EH (cell line): ENCODE results near the gene WASHC3.
"Not testable (repeated sequence)": the region's sequence is repeated elsewhere in the genome, so short reads cannot be mapped to it uniquely, and the experiment has no call there.

ENCODE experiments used
- DNase-seq: peaks from one replicate; pipeline ENCODE4 v3.0.0-alpha.2; 2015; ENCODE audit warnings: low read depth

The WASHC3 gene, protein sequence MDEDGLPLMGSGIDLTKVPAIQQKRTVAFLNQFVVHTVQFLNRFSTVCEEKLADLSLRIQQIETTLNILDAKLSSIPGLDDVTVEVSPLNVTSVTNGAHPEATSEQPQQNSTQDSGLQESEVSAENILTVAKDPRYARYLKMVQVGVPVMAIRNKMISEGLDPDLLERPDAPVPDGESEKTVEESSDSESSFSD

DNA sequence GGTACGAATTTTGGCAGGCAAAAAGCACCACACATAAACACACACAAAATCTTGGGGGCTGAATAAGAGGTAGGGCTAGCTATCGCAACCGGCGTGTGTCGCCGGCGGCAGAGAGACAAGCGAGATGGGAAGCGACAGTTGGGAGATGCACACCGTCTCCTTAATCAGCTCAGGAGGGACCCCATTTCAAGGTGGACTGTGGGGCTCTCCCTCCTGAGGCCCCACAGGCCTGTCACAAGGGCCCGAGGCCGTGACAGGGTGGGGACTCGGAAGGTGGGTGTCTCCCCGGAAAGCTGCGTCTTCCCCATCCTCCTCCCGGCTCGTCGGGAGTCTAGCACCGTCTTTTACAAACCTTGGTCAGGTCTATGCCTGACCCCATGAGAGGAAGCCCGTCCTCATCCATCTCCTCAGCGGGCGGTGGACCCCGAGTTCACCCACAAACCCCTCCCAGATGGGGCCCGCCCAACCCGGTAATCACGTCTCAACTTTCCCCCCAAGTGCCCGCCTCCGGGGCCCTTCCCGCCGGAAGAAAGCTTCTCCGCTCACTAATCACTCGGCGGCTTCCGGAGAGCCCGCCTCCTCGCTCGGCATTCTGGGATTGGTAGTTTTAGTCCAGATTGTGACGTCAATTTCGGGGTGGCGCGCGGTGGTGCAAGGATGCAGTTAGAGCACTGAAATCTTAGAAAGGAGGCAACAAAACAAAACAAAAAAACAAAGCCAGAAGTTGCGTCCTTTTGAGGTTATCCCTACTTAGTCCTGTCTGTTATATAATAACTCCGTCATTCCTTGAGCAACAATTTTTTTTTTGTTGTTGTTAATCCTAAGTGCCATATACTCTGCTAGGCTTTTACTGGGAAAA is at the start of gene WASHC3:
WASHC3 (minus strand) TSS at position 432 of the 859 bp plus-strand sequence; CDS start at position 403, 29 bp downstream.
- DNase-seq = peak; percentile 93

GRCh38 chr12:102110782-102111181 is 49.0 kb upstream of the WASHC3 start:
- no peak for DNase-seq

GRCh38 chr12:102107970-102108369 is 46.2 kb upstream of the WASHC3 start:
- DNase-seq = no peak

GRCh38 chr12:102106905-102107304 is 45.1 kb upstream of the WASHC3 start:
- DNase-seq = no peak

DNA sequence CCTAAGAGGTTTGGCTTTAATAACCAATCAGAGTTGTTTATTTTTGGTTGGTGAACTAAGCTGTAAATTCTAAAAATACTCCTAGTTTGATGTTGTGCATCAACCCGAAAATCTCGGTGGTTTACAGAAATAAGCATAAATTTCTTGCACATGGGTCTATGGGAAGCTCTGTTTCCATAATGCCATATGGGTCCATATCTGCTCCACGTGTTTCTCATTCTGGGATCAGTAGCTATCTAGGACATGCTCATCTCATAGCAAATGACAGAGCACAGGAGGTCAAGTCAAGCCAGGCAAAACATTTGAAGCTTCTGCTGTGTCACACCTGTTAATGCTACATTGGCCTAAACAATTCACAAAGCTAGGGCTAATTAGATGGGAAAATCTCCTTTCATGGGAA is 35.1 kb upstream of the WASHC3 start:
- DNase-seq = no peak

DNA sequence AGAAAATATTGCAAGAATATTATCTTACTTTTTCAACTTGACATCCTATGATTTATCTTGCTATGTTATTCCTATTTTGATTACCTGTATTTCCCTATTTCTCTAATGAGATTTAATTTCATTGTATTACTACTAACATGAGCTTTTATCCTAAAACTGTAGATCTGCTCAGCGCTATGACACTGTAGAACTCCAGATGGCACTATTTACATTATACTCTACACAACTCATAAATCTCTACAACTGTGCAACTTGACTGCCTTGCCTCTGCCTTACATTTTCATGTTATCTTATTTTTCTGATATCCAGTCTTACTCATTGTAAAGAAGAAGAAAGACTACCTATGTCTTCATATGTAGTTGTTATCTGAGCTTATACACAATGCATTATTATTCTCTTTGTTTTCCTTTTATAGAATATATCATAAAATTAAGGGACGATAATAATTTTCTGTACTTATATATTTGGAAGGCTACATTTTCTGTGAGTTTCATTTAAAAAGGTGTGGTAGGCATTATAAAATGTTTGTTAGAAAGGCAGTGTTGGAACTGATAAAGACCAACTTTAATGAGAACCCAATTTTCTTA is 34.0 kb upstream of the WASHC3 start:
- peak; percentile 50 for DNase-seq

DNA sequence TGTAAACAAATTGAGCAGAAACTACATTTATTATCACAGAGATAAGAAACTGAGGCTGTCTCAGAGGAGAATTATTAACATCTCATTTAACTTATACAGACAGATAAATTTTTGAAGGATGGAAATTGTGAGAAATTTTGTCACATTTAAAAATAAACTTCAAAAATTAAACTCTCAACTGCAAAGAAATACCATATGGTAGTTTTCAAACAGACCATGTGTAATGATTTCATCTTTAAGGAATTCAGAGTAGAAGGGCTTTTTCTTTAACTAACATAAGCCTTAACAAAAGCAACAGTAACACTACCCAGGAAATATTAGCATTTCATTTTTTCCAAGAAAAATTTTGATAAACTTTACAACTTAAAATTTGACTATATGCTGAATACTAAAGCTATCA is 31.5 kb upstream of the WASHC3 start:
- peak; percentile 52 for DNase-seq

- not testable (repeated sequence) for DNase-seq
These were observed 27.5 kb upstream of the WASHC3 start for GRCh38 chr12:102089228-102089835.

- DNase-seq = no peak
These were observed 19.1 kb upstream of the WASHC3 start for GRCh38 chr12:102080842-102081241.

DNA sequence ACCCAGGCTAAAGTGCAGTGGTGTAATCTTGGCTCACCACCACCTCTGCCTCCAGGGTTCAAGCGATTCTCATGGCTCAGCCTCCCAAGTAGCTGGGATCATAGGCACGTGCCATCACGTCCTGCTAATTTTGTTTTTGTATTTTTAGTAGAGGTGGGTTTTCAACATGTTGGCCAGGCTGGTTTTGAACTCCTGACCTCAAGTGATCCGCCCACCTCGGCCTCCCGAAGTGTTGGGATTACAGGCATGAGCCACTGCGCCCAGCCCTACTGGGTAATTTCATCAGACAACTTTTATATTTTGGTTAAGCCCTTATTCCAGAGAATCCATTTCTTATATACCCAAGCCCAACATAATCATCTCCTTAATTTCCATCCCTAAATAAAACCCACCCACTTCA is 10.3 kb upstream of the WASHC3 start:
- not testable (repeated sequence) for DNase-seq

GRCh38 chr12:102069707-102070106 is 7.9 kb upstream of the WASHC3 start:
- DNase-seq = no peak

GRCh38 chr12:102067574-102068258 is 5.9 kb upstream of the WASHC3 start:
- DNase-seq = peak; percentile 67

DNA sequence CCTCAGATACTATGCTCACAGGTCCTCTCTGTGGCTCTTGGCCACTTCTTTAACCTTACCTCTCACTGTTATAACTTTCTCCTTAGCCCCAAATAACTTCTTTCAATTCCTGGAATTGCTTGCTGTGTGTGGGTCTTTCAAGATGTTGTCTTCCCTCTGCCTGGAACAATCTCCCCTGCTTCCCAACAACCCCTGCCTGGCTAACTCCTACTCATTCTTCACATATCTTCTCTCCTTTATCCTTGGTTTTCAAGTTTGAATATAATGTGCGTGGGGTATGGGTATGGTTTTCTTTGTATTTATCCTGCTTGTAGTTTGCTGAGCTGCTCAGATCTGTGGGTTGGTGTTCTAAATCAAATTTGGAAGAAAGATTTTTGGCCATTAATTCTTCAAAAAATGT is 2.7 kb upstream of the WASHC3 start:
- no peak for DNase-seq

GRCh38 chr12:102063069-102063468 is 1.3 kb upstream of the WASHC3 start:
- DNase-seq = no peak

DNA sequence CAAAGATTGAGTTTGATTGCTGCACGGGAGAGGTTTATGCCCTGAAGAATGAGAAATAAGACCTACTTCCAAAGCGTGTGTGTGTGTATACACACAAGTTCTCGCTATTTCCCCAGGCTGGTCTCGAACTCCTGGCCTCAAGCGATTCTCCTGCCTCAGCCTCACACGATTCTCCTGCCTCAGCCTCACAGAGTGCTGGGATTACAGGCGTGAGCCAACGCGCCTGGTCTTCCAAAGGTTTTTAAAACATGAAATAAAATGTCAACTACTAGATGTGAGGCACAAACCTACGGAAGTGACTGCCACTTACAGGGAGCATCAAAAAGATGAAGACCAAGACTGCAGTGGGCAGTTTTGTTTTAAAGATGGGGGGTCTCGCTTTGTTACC is 622 bp upstream of the WASHC3 start:
- DNase-seq = no peak

DNA sequence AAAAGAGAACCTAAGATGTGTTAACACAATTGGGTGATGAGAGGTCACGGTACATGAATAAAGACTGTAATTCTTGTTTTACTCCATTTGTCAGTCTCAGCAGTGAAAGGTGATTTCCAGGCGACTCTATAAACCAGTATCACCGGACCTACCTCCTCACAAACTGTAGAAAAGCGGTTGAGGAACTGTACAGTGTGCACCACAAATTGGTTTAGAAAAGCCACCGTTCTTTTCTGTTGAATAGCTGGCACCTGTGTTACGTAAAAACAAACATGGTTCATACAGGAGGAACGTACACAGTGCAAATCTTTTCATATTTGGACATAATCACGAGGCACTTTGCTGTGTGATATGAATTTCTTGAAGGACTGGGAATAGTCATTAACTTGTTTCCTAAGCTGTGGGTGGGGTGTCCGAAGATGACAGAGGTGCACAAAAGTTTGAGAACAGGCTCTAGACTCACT is 663 bp downstream of the WASHC3 start:
- no peak for DNase-seq

GRCh38 chr12:102059343-102059742 is 2.4 kb downstream of the WASHC3 start:
- no peak for DNase-seq

GRCh38 chr12:102054345-102054744 is 7.4 kb downstream of the WASHC3 start:
- DNase-seq = no peak

GRCh38 chr12:102053062-102053349 is 8.8 kb downstream of the WASHC3 start:
- DNase-seq = no peak

GRCh38 chr12:102052192-102053061 is 9.4 kb downstream of the WASHC3 start:
- DNase-seq = no peak

- DNase-seq = no peak
These were observed 10.3 kb downstream of the WASHC3 start for GRCh38 chr12:102051431-102051965.
